PC-3 (cell line): ENCODE measurements around the gene LIN7A. TPM values are rescaled to one million over a fixed set of nuclear protein-coding genes. Genes with fewer than 3 reads are reported as not detected.

Experiments used
- ATAC-seq: fragments of 200-7000 bp; cut with Tn5 transposase; 2 replicates; pipeline ENCODE4 v1.9.1; 2020; ENCODE audit warnings: mild to moderate bottlenecking, moderate library complexity
- BruUV-seq: library from RNA; stranded (reverse); fragments of 400-500 nt; replicated peaks from 2 replicates; lab custom pipeline; 2021; lab: Mats Ljungman, UMichigan
- CTCF ChIA-PET: fragments of 300-600 bp; sonication (Branson Sonifier 250); formaldehyde crosslinking; loops from one replicate; lab custom pipeline; 2022; ENCODE audit warnings: antibody characterized with exemption; lab: Charles Lee
- POLR2A ChIA-PET: fragments of 300-600 bp; sonication (Branson Sonifier 250); formaldehyde crosslinking; loops from one replicate; lab custom pipeline; 2022; ENCODE audit warnings: antibody characterized with exemption; ENCODE audit not compliant: unreplicated experiment; lab: Charles Lee
- DNase-seq: peaks from one replicate; pipeline ENCODE4 v3.0.0-alpha.2; 2015
- H2AFZ ChIP-seq: fragments of 300-600 bp; sonication (generic); 2 replicates; pipeline ENCODE4 v1.6.0; 2016; ENCODE audit warnings: antibody characterized with exemption, low read length
- H3F3A ChIP-seq: fragments of 300-600 bp; sonication (generic); one replicate; pipeline ENCODE4 v1.6.0; 2017; ENCODE audit warnings: antibody characterized with exemption, low read length, control low read depth, mild to moderate bottlenecking; ENCODE audit not compliant: unreplicated experiment
- H3K27ac ChIP-seq: fragments of 300-600 bp; sonication (generic); 2 replicates; pipeline ENCODE4 v1.5.1; 2016; ENCODE audit warnings: mild to moderate bottlenecking, low read length
- H3K27me3 ChIP-seq: fragments of 300-600 bp; sonication (generic); 2 replicates; pipeline ENCODE4 v1.6.1; 2016; ENCODE audit warnings: low read length, mixed read lengths
- H3K36me3 ChIP-seq: fragments of 300-600 bp; sonication (generic); 2 replicates; pipeline ENCODE4 v1.6.1; 2016; ENCODE audit warnings: low read depth, mixed run types, low read length, mixed read lengths
- H3K4me1 ChIP-seq: fragments of 300-600 bp; sonication (generic); 2 replicates; pipeline ENCODE4 v1.5.1; 2016; ENCODE audit warnings: low read length; ENCODE audit not compliant: insufficient read depth
- H3K4me2 ChIP-seq: fragments of 300-600 bp; sonication (generic); 2 replicates; pipeline ENCODE4 v1.6.0; 2016; ENCODE audit warnings: low read length
- H3K4me3 ChIP-seq: fragments of 300-600 bp; sonication (generic); 2 replicates; pipeline ENCODE4 v1.5.1; 2016; ENCODE audit warnings: mild to moderate bottlenecking, low read length, mixed read lengths
- H3K79me2 ChIP-seq: fragments of 300-600 bp; sonication (generic); 2 replicates; pipeline ENCODE4 v1.6.1; 2017; ENCODE audit warnings: low read length, mixed read lengths
- H3K9ac ChIP-seq: fragments of 300-600 bp; sonication (generic); 2 replicates; pipeline ENCODE4 v1.6.0; 2016; ENCODE audit warnings: mild to moderate bottlenecking, low read length
- H3K9me2 ChIP-seq: fragments of 300-600 bp; sonication (generic); replicated peaks from 2 replicates; pipeline ENCODE4 v1.6.1; 2016; ENCODE audit warnings: mixed run types, low read length, mixed read lengths
- H3K9me3 ChIP-seq: fragments of 300-600 bp; sonication (generic); 2 replicates; pipeline ENCODE4 v1.6.1; 2016; ENCODE audit warnings: low read length, mixed read lengths
- H4K20me1 ChIP-seq: fragments of 300-600 bp; sonication (generic); 2 replicates; pipeline ENCODE4 v1.6.1; 2016; ENCODE audit warnings: low read length, mixed read lengths
- CTCF ChIP-seq: fragments of 300-600 bp; sonication (generic); conservative IDR thresholded peaks from 2 replicates; pipeline ENCODE4 v1.5.1; 2017; ENCODE audit warnings: antibody characterized with exemption, low read depth, mild to moderate bottlenecking, low read length
- EZH2 ChIP-seq: fragments of 300-600 bp; sonication (generic); IDR thresholded peaks from one replicate; pipeline ENCODE4 v1.6.1; 2017; ENCODE audit warnings: antibody characterized with exemption, mild to moderate bottlenecking, low read length; ENCODE audit not compliant: unreplicated experiment
- EZH2phosphoT487 ChIP-seq: fragments of 300-600 bp; sonication (generic); IDR thresholded peaks from 2 replicates; pipeline ENCODE4 v1.6.1; 2018; ENCODE audit warnings: mild to moderate bottlenecking, antibody characterized with exemption, low read length, borderline replicate concordance
- intact Hi-C: fragments of 100-400 bp; cut with micrococcal nuclease; formaldehyde crosslinking; loops from 2 replicates; pipeline ENCODE4 v1.9.0; 2023
- total RNA-seq: library from RNA; depleted of rRNA; stranded (reverse); fragments of >200 nt; gene quantifications from 2 replicates; pipeline ENCODE4 v1.2.3, GENCODE V29; 2014

Gene LIN7A
- total RNA-seq, 1 experiment from 2014 or later: not detected

- CTCF ChIA-PET: no interaction called here
Measured at GRCh38 chr12:80805106-80805505, 132.6 kb downstream of the LIN7A start.

GRCh38 chr12:80802652-80803400 is 134.9 kb downstream of the LIN7A start:
- no peaks in the 10 kb centered on the region for H3K9me3 ChIP-seq
- no TSS peak for BruUV-seq
- no peak for ATAC-seq
- no peak overlapping the region for H3K9ac ChIP-seq
- H3K79me2 ChIP-seq: no peaks in the 10 kb centered on the region
- POLR2A ChIA-PET: interaction anchor here (0.7 kb wide), 1 partner anchor 11 kb away, joined by 3 read pairs; no protein-coding TSS in a partner anchor
- H2AFZ ChIP-seq: no peak overlapping the region
- H3K36me3 ChIP-seq: no peaks in the 10 kb centered on the region
- CTCF ChIA-PET: no interaction called here
- intact Hi-C loops: no loop called here
- H3K4me3 ChIP-seq: no peak overlapping the region
- H3K4me2 ChIP-seq: no peak overlapping the region
- H3F3A ChIP-seq: no peaks in the 10 kb centered on the region
- no peaks in the 10 kb centered on the region for H3K9me2 ChIP-seq
- H3K27me3 ChIP-seq: 0 out of 2 replicates have a peak, but pooled peaks cover 2% of the 10 kb centered on the region
- no peak for DNase-seq
- H3K27ac ChIP-seq: no peak overlapping the region
- no peaks in the 10 kb centered on the region for H4K20me1 ChIP-seq
- H3K4me1 ChIP-seq: no peaks in the 10 kb centered on the region
- TF ChIP-seq EZH2phosphoT487 (no peak), EZH2 (no peak)

More at GRCh38 chr12:80805106-80805505, 132.6 kb downstream of the LIN7A start:
- H3F3A ChIP-seq: no peaks in the 10 kb centered on the region
- no peaks in the 10 kb centered on the region for H4K20me1 ChIP-seq
- DNase-seq (no peak), ATAC-seq (no peak)
- H3K9ac ChIP-seq: no peak overlapping the region
- H3K4me3 ChIP-seq: no peak overlapping the region
- H3K36me3 ChIP-seq: no peaks in the 10 kb centered on the region
- H3K4me1 ChIP-seq: no peaks in the 10 kb centered on the region
- no peak overlapping the region for H2AFZ ChIP-seq
- H3K9me2 ChIP-seq: no peaks in the 10 kb centered on the region
- no TSS peak for BruUV-seq
- H3K27ac ChIP-seq: no peak overlapping the region
- H3K27me3 ChIP-seq: no peaks in the 10 kb centered on the region
- intact Hi-C loops: no loop called here
- POLR2A ChIA-PET: no interaction called here
- H3K79me2 ChIP-seq: no peaks in the 10 kb centered on the region
- H3K9me3 ChIP-seq: no peaks in the 10 kb centered on the region
- H3K4me2 ChIP-seq: no peak overlapping the region
- no peak for TF ChIP-seq CTCF
- TF ChIP-seq EZH2phosphoT487: no peak
- TF ChIP-seq EZH2: no peak

GRCh38 chr12:80798281-80798680 is 139.5 kb downstream of the LIN7A start:
- no peak for ATAC-seq
- Histone ChIP-seq H3K9me2 (no peaks in the 10 kb centered on the region), H3K9me3 (no peaks in the 10 kb centered on the region), H3K27ac (no peak overlapping the region), H4K20me1 (no peaks in the 10 kb centered on the region), H2AFZ (no peak overlapping the region), H3K9ac (no peak overlapping the region), H3K4me2 (no peak overlapping the region), H3K4me1 (no peaks in the 10 kb centered on the region), H3K36me3 (no peaks in the 10 kb centered on the region), H3K4me3 (no peak overlapping the region), H3K79me2 (no peaks in the 10 kb centered on the region), H3F3A (no peaks in the 10 kb centered on the region), H3K27me3 (peaks cover 21% of the 10 kb centered on the region)
- intact Hi-C loops: no loop called here
- TF ChIP-seq CTCF (no peak), EZH2 (no peak), EZH2phosphoT487 (no peak)
- POLR2A ChIA-PET: no interaction called here
- BruUV-seq: no TSS peak
- CTCF ChIA-PET: no interaction called here
- no peak for DNase-seq
